GM19463 (cell line): ENCODE results near the gene CIITA.

Experiments used
- ATAC-seq: cut with Tn5 transposase; IDR thresholded peaks from one replicate; pipeline ENCODE4 v1.9.1; 2021; ENCODE audit warnings: mild to moderate bottlenecking, moderate library complexity; ENCODE audit not compliant: unreplicated experiment

The CIITA gene

DNA sequence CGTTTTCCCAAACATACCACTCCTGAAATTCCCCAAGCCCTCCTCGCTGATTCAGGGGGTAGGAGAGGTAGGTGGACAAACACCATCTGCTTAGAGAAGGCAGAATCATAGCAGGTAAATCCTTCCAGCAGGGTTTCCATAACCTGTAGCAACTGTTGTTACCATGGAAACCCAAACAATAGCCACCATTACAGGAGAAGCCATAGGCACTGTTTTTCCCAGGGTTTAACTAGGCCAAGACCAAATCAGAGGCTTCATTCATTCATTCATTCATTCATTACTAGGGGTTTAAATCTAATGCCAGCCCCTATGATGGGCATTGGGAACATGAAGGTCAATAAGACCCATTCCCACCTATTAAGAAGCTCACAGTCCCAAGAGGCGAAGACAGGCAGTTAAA, 25.5 kb upstream of the CIITA start:
- no peak for ATAC-seq

DNA sequence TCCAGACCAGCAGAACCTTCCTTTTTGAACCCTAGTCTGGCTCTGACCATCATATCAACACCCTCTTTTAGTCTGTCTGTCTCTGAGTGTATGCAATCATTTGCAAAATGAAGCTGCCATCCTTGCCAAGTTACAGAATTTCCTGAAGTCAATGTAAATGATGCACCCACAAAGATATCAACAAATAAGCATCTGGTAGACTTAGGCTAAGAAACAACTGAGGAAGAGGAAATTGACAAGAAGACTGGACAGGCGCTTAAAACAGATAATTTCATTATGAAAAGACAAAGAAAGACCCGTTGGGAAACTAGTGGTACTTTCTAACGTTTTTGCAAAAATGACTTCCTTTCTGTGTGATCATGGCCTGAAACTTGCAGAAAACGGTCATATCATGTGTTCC, 24.7 kb upstream of the CIITA start:
- no peak for ATAC-seq

DNA sequence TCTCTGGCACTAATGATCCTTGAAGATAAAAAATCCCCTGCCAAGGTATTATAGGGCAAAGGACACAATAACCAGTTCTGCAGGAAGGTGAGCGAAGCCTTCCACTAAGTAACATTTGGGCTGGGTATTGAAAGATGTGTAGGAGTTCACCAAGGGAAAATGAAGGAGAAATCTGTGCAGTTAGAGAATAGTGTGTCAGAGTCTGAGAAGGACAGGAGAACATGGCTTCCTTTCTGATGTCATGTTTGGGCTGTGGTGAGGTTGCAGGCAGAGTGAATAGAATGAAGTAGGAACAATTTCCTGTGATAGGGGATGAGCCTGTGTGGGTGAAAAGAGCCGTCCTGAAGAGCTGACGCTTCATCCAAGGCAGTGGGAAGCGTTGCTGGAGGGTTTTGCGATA, 24.1 kb upstream of the CIITA start:
- ATAC-seq = no peak

DNA sequence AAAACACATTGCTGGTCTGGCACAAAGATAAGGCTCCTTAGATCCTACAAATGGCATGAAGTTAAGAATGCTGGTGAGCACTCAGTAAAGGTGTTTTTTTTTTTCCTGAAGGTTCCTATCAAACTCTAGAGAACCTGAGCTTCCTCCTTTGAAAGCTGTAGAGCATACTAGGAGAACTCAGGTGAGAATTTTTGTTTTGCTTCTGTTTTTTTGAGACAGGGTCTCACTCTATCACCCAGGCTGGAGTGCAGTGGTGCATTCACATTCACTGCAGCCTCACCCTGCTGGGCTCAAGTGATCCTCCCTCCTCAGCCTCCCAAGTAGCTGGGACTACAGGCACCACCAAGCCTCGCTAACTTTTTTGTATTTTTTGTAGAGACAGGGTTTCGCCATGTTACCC, 21.0 kb upstream of the CIITA start:
- no peak for ATAC-seq

DNA sequence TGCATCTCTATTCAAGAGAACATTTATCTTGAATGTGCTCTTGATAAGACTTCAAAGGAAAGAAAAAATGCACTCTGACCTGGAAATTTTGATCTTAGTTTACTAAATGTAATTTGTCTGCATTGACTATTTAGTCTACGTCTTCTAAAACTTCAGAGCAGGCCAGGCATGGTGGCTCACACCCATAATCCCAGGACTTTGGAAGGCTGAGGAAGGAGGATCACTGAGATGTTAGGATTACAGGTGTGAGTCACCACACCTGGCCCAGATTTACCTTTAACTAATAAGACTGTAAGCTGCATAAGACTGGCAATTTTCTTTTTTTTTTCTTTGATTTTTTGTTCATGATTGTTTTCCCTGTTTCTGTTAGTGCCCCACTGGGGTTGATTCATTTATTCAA, 18.8 kb upstream of the CIITA start:
- no peak for ATAC-seq

DNA sequence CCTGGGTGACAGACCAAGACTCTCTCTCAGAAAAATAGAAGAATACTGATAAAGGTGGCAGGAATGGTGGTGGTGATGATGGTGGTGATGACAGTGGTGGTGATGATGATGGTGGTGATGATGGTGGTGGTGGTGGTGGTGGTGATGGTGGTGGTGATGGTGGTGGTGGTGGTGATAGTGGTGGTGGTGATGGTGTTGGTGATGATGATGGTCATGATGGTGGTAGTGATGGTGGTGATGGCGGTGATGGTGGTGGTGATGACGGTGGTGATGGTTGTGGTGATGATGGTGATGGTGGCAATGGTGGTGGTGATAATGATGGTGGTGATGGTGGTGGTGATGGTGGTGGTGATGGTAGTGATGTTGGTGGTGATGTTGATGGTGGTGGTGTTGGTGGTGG, 18.0 kb upstream of the CIITA start:
- no peak for ATAC-seq

DNA sequence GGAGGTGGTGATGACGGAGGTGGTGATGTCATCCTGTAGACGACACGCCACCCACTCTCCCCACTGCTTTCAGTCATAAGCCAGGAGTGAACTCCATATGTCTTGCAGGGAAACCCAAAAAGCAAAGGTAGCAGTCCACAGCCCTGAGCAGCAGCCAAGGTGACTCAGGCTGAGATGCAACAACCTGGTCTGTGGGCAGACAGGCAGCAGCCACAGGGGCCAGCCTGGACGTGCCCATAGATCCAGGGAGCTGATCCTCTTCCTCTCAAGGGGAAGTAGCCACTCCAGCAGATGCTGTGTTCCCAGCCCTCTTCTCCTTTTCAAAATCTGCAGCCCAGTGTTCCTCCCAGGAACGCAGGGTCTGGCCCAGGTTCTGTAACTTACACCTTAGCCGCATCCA, 17.3 kb upstream of the CIITA start:
- no peak for ATAC-seq

DNA sequence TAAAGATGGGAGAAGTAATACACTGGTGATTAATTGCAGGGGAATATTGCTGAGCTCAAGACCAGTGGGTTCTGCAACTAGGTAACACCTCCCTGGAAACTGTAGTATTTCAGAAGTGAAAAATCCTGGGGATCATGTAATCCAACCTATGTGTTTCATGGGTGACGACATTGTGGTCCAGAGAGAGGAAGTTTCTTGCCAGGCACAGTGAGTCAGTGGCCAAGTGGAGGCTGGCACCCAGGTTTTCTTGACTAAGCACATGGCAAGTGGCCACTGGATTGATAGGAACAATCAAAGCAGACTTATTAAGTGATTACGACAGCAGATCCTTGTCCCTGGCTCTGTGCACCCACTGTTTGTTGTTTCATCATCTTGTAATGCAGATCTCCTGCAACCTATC, 14.6 kb upstream of the CIITA start:
- ATAC-seq = no peak

DNA sequence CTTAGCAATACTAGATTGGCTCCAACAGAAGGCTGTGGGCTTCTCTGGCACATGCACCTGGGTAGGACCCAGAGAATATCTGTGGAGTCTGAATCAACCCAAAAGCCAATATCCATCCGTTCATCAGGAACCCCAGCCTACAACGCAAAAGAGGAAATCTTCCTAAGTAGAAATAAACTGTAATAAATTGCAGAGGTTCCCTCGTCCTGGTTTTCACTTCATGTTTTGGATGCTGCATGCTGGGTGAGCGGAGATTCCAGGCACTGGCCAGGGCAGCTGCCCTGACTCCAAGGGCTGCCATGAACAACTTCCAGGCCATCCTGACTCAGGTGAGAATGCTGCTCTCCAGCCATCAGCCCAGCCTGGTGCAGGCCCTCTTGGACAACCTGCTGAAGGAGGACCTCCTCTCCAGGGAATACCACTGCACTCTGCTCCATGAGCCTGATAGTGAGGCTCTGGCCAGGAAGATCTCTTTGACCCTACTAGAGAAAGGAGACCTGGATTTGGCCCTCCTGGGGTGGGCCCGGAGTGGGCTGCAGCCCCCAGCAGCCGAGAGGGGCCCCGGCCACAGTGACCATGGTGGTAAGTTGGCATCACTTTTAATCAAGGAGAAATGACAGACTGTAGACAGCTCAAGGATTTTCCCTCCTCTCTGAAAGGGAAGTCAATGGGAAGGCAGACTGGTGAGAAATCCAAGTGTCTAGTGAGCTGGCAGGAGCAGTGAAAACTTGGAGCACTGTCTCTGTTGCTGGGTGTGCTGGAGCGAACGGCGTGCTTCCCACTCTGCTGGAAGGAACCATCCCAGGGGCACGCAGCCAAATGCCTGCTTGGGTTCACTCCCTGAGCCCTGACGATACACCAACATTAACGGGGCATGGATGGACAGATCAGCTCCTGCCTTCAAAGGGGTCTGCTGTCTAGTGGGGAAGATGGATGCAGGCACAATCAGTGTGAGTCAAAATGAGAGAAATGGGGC, 10.7 kb upstream of the CIITA start:
- ATAC-seq = no peak

DNA sequence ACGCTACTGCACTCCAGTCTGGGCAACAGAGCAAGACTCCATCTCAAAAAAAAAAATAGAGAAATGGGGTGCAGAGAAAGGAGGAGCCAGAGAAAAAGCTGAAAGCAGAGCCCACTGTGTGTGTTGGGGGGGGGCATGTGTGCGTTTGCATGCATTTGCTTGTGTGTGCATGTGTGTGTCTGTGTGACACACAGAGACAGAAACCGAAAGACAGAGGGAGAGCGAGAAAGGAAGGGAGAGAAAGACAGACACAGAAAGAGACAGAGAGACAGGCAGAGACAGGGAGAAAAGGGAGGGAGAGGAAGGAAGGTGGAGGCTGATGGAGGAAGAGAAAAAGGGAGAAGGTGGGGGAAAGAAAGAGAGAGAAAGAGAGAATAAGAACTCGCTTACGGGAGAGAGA, 9.8 kb upstream of the CIITA start:
- no peak for ATAC-seq

DNA sequence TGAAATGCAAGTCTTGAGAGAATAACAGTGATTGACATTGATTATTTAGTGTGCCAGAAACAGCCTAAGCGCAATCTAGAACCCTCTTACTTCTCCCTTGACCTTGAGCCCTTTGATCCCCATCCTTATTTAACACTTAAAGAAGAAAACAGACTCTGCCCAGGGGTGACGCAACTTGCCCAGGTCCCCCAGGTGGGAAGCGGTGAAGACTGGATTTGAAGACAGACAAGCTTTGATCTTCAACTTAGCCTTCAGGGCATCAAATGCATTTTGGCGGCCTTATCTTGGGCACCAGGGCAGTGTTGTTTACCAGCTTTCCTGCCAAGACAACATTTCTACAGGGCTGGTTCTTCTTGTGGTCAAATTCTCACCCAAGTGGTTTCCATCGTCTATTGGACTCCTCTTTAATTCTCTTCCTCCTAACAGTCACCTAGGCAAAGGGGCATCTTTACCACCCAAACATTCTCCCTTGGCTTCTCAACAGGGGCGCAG, 8.9 kb upstream of the CIITA start:
- ATAC-seq = no peak

DNA sequence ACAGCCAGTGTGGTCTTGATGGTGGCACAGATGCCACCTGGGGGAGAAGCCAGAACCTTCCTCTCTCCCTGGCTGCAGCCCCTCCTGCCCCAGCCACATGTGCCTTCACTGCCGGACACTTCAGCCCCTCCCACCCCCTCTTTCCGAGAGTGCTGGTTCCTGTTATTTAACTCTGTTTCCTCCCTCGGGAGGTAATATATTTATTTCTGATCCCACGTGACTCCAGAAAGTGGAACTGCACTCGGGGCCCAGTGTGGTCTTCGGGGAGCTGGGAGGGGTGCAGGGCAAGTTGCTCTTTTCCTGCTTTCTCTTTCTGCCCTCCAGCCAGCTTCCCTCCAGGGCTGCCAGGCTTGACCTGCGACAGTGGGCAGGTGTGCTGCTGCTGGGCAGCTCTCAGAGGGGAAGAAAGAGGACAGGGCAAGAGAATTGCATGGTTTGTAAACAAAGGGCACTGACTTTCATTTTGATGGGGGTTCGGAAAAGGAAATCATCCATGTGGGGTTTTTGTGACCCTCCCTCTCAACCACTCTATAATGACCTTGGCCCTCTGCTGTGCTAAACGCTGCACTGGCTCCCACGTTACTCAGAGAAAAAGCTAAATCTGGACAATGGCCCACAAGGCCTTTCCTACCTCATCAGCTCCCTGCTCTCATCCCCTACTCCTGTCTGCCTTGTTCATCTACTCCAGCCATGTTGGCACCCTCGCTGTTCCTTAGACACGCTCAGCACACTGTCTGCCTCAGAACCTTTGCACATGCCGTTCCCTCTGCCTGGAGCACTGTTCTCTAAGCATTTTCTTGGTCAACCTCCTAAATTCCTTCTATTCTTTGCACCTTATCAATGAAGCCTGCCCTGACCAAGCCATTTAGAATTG, 8.2 kb upstream of the CIITA start:
- peak; percentile 39 for ATAC-seq

DNA sequence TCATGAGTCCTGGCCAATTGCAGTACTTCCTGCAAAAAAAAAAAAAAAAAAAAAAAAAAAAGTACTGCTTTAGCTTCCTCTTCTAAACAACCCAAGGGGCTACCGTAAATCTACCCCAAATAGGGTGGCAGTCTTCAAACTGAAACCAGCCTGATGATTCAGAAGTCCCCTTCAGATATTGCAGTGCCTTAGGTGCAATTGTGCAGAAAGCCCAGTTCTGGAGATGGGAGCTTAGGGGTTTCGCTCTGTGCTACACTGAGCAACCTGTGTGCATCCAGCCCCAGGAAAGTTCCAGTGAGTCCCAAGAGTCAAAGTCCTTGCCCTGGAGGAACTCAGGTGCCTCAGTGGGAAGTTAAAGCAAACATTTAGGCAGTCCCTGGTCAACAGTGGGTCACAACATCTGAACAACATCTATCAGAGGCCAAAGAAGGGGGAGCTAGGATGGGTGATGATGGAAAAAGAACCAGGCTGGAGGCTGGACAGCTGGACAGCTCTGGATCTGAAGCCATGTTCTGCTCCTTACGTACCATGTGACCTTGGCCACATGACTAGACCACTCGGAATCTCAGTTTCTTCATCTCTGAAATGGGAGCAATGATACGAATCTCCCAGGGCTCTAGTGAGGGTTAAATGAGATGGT, 6.7 kb upstream of the CIITA start:
- ATAC-seq = peak; percentile 39

DNA sequence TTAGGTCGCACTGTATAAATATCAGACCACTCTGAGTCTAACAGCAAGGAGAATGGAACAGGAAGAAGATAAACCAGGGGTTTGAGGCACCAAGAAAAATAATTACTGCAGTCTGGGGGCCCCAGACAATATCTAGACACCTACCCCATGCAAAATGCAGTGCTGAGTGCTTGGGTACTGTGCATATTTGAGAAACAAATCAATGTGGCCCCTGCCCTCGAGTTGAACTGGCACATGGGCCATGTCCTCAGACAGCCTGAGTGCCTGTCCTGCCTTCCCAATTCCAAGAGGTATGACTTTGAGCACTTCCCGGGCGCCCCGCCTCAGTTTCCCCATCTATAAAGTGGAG, 6.2 kb upstream of the CIITA start:
- ATAC-seq = no peak

DNA sequence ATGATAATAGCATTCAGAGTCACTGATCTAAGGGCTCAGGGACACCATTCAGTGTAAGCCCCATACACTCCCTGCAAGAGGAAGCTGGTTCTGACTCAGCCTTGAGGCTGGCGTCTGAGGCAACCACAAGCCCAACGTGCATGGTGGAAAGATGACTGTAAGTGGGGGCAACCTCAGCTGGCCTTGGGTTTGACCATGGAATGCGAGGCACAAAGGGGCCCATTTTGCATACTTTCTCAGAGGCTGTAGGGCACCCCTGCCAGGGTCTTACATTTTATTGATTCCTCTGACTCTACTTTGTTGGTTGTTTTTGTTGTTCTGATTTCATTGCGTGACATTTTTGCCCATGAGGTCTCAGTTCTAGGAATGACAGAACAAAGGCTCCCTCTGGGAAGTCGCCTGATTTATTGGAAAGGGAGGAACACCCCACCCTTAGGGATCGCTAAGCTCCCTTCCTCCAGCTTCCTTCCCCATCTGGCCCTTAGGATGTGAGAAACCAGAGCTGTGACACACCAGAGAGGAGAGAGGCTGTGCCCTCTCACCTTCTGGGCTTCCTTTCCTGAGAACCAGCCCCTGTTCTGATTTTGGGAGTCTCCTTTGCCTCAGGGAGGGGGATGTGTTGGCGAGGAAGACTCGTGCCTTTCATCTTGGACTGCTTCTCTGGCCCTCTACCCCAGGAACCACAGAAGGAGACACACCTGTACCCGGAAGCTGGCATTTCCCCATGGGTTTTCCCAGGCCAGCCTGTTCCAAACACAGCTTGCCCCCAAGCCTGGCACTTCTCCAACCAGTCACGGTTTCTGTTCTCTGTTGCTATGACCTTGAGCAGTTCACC, 5.6 kb upstream of the CIITA start:
- peak; percentile 45 for ATAC-seq

DNA sequence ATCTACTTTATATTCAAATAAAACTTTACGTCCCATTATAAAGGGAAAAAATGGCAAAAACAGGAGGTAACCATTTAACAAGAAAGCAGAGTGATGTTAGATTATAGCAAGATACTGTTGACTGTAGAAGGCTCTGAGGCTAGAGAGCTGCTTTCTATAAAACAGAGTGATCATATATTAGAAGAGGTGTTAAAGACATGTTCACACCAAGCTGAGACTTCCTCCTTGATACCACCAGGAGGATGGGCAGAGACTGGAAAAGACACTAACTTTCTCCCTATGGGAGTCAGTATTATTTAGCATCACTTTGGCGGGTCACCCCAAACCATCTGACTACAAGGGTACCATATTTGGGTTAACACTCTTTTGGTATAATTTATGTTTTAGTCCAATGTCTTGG, 687 bp upstream of the CIITA start:
- no peak for ATAC-seq

DNA sequence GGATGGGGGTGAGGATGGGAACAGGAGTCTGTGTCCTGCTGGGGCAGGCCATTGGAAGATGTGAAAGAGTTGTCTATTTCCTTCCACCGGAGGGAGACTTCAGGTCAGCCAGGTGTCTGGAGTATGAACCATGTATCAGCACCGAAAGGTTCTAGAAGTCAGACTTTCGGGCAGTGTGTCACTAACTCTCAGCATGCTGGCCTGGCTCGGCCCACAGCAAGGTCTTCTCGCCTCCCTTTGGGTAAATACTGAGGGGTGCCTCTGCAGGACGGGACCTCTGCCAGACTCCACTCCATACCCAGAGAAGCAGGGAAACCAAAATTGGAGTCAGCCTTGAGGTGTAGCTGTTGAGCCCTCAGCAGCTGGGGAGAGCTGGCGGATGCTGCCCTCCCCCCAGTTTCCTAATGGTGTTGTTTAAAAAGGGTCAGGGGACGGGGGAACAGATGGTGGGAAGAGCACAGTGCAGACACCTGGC, 507 bp downstream of the CIITA start:
- no peak for ATAC-seq

DNA sequence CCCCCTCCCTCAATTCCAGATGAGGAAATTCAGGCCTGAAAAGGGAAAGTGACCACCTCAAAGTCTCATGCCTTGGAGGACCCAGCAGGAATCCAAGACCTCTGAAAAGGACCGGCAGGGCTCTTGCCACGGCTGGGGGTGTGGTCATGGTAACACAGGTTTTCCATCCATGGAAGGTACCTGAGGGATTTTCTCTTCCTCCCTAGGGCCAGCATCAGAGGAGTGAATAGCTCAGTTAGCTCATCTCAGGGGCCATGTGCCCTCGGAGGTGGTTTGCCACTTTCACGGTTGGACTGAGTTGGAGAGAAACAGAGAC, 1.3 kb downstream of the CIITA start:
- ATAC-seq = peak; percentile 18

DNA sequence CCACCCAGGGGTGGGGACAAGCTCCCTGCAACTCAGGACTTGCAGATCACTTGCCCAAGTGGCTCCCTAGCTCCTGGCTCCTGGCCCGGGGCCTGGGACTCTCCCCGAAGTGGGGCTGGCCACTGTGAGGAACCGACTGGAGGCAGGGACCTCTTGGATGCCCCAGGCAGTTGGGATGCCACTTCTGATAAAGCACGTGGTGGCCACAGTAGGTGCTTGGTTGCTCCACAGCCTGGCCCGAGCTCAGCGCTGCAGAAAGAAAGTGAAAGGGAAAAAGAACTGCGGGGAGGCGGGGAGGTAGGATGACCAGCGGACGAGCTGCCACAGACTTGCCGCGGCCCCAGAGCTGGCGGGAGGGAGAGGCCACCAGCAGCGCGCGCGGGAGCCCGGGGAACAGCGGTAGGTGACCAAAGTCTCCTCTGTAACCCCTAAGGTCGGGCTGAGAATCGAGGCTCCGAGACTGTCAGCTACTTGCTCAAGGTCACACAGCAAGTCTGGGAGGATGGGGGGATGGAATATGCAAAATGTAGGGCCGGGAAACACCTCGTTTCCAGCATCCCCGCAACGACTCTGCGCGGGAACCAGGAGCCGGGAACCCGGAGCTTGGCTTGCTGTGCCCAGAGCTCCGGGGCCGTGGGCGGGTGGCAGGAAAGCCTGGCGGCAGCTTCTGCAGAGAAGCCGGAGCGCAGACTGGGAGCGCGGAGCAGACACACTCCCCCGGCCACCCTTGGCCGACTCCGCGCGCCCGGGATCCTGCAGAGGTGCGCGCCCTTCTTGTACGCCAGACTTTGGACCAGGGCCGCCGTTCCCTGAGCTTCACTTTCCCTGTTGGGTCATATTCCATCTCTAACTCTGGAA, 1.9 kb downstream of the CIITA start:
- ATAC-seq = peak; percentile 18
